HG02678 (cell line): ENCODE data around the gene GRB7.
"Not testable (repeated sequence)": the region's sequence is repeated elsewhere in the genome, so short reads cannot be mapped to it uniquely, and the experiment has no call there.

Source experiments
- ATAC-seq: cut with Tn5 transposase; IDR thresholded peaks from one replicate; pipeline ENCODE4 v1.9.1; 2021; ENCODE audit warnings: mild to moderate bottlenecking, moderate library complexity; ENCODE audit not compliant: unreplicated experiment

GRB7 gene

DNA sequence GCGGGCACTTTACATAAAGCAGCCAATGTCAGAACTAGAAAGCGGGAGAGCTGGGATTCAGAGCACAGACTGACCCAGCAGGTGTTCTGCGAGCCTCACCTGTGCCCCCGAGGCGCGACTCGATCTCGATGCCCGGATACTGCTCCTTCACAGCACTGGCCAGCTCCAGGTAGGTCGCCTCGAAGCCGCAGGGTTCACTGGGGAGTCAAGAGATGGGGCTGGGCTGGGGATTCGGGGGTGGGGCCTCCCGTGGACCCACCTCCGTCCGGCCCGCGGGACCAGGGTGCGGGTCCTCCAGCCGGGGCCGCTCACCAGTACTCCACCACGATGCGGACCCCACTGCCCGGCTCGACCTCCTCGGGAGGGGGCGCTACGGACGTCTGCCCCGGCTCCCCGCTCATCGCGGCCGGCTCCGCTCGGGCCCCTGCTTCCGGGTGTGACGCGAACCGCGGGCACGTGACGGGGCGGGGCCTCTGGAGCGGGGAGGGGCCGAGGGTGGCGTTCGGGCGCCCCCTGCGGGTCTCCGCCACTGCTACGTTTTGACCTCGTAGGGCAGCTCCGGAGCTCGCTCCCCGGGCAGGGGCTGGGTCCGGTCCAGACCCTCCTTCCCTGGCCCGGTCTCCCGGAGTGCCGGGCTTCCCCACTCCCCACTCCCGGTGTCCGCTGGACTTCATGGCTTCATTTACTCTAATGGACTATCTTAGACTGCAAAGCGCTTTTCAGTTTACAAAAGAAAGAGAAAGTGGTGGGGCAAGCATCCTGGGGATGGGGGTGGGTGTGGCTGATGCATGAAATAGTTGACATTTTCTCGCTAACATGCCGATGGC is 7.4 kb upstream of the GRB7 start, which contains the start of gene MIEN1:
Gene MIEN1, minus strand, starts transcription at position 438 of the 827 bp plus-strand sequence. Its CDS starts 37 bp downstream, at position 401.
- peak; percentile 89 for ATAC-seq

DNA sequence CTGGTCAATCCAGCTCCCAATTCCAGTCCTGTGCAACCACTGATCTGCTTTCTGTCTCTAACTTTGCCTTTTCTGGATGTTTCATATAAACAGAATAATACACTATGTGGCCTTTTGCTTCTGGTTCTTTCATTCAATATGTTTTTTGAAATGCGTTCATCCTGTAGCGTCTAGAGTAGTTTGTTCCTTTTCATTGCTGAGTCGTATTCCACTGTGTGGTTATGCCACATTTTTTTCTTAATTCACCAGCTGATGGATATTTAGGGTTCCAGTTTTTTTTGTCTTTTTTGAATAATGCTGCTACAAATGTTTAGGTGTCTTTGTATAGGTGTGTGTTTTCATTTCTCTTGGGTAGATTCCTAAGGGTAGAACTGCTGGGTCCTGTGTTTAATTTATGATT is 5.2 kb upstream of the GRB7 start:
- ATAC-seq: no peak

DNA sequence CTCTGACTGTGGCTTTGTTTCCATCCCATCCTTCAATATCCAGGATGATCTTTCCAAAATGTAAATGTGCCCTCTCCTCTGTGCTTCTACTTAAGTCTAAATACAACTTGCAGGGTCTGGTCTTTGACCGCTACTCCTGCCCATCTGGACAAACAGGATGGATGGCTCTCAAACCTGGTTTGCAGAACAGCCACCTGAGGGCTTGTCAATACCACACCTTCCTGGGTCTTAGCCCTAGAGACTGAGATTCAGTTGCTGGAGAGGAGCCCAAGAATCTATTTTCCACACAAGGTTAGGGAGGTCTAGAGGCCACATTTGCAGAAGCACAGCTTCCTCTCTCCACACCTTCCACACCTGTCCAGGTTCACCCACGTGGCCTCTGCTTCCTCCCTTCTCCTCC is 1.9 kb upstream of the GRB7 start:
- no peak for ATAC-seq

DNA sequence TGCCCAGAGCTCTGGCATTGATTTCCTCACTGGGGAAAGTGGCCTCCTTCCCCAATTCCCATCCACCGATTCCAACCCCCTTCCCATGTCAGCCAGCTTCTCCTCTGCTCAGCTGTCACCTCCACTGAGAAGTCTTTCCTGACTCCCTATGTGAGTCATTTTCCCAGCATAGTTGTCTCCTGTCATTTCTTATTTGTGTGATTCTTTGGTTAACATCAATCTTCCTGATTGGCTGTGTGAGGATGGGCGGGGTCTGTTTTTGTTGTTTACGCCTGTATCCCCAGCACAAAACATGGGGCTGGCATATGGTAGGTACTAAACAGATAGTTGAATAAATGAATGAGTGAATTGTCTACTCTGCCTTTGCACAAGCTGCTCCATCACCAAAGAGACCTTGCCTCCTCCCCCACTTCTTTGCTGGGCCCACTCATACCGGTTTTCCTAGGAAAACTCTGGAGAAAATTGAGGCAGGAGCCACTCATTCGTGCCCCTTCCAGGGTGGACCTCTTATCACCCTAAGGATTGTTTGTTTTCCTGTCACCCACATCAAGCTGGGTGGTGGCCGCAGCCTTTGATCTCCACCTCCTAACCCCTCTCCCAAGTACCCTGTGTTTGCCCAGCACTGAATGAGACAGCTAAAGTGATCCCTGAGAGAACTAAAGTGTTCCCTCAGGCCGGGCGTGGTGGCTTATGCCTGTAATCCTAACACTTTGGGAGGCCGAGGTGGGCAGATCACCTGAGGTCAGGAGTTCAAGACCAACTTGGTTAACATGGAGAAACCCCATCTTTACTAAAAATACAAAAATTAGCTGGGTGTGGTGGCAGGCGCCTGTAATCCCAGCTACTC is 1.2 kb upstream of the GRB7 start:
- no peak for ATAC-seq

DNA sequence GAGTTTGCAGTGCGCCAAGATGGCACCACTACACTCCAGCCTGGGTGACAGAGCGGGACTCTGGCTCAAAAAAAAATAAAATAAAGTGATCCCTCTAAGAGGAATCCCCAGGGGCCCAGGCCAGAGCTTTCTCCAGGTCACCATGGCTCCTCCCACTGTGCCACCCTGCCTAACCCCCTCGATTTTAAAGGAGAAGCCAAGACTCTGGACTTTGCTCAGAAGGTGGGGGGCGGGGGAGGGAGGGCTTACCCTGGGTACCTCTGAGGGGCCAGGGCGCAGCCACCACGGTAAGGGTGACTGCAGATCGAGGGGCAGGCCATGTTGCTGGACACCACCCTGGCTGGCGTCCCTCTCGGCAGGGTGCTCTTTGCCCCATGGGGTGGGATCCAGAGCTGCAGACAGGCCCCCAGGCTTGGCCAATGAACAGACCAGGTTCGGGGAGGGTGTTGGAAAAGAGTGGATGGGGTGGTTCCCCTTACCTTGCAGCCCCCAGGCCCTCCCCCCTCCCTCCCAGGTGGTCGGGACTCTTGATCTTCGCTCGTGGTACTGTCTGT is 455 bp upstream of the GRB7 start:
- ATAC-seq: no peak

DNA sequence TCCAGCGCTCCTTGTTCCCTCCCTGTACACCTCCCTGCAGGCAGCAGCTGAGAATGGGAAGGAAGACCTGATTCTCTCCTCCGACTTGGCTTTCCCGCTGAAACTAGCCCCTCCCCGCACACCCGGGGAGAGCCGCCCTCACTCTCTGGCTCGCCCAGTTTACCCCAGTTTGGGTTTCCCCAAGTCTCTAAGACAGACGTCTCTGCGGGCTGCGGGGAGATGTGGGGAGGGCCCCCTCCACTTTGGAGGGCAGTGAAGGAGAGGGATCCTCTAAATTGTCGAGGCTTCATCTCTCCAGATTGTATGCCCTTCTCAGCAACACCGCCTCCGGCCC is 797 bp downstream of the GRB7 start:
- ATAC-seq: no peak

DNA sequence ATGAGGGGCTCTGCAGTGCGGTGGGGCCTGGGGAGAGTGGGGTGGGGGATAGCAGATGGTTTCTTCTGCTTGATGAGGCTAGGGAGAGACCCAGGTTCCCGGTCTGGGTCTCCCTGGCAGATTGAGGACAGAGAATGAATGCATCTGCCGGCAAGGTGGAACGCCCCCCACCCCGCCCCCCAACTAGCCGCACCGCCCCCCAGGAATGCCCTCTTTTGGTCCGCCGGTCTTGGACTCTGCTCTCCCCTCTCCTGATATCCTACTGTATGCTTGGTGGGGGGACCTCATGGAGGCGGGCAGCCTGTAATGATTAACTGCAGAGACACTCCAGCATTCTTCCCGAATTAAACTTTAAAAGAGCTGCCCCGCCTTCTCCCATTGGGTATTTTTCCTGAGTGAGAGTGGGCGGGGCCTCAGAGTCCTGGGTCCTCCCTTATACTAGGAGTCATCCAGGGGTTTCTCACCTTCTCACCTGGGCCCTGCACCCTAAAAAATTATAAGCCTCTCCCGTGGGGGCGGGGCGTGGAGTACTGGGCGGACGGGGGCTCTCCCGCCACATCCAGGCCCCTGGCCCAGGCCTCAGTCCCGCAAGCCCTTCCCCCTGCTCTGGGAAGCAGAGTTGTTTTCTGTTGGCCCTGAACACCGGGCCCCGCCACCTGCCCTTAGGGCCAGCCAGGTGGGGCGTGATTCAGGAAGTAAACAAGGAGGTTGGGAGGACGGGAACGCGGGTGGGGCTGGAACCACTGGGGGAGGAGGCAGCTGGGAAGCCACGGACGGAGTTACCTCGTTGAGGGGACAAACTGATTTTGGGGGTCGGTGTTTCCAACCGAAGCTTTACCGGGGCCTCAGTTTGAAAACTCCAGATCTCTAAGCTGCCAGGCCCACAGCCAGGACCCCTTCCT is 1.5 kb downstream of the GRB7 start:
- no peak for ATAC-seq

DNA sequence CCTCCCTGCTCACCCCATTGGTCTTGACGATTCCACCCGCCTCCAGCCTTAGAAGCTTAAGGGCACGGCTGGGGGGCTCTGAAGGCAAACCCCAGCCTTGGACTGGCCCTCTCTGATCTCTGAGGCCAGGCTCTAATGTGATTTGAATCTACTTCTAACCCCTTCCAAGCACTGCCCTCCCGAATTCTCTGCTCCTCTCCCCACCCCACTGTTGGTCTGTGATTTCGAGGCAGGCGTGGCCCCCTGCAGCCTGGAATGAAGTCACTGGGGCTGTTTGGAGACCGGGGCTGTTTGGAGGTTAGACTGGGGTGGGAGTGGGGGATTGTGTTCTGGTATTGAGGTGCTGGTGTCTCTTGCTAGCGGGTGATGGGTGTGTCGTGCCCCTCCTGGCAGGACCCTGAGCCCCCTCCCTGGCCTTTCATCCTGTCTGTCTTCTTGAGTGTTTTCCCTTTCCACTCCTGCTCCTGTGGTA is 2.2 kb downstream of the GRB7 start:
- no peak for ATAC-seq

DNA sequence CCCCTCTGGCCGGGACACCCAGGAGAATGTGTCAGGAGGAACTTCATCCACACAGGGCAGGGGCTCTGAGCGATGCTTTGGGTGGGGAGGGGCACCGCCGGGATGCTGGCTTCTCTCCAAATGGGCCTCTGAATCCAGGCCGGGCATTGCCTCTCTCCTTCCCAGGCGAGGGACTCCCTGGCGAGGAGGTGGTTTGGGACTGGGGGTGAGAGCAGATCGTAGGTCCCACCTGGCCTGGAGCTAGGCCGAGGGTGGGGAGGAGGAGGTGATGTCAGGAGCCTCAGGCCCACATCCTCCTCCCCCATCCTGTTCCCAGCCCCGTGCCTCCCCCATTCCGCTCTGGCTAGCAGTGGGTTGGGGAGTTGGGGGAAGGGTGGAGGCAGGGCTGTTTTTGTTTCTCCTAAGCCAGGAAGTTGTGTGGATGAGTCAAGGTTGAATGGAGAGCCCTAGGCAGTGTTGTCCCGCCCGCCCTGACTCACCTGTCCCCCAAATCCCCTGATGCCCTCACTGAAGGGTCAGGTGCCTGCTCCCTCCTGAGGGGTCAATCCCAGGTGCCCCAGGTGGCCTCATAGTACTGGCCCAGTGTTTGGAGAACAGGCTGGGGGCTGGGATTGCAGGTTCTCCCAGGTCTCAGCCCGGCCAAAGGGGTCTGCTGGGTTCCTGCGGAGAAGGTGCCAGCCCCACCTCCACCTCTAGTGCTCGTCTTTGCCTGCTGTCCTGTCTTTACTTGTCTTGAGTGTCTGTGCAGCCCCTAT is 2.8 kb downstream of the GRB7 start:
- ATAC-seq: no peak

DNA sequence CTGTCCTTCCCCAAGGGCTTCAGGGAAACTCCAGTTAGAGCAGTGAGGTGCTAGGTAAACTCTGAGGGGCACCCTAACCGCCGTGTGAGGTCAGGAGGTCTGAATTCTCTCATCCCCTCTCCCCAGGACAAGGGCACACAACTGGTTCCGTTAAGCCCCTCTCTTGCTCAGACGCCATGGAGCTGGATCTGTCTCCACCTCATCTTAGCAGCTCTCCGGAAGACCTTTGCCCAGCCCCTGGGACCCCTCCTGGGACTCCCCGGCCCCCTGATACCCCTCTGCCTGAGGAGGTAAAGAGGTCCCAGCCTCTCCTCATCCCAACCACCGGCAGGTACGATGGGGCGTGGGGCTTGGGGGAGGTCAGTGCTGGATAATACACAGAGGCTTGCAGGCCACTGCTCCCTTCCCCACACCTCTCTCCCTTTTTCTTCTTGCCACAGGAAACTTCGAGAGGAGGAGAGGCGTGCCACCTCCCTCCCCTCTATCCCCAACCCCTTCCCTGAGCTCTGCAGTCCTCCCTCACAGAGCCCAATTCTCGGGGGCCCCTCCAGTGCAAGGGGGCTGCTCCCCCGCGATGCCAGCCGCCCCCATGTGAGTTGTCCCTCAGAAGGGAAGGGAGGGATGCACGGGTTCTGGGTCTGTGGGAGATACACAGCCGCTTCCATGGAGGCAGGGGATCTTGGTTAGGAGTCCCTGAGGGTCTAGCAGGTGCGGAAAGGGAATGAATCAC is 4.6 kb downstream of the GRB7 start:
- no peak for ATAC-seq

DNA sequence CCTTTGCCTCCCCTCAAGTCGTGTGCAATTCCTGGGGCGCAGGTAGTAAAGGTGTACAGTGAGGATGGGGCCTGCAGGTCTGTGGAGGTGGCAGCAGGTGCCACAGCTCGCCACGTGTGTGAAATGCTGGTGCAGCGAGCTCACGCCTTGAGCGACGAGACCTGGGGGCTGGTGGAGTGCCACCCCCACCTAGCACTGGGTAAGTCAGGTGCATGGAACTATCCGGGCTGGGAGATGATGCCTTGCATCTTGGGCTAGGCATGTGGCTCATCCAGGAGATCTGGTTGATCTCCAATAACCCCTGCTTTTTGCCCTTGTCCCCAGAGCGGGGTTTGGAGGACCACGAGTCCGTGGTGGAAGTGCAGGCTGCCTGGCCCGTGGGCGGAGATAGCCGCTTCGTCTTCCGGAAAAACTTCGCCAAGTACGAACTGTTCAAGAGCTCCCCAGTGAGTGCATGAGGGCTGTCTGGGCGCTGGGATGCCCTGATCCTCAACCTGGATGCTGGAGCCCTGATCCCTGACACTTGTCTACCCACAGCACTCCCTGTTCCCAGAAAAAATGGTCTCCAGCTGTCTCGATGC is 5.2 kb downstream of the GRB7 start:
- no peak for ATAC-seq

DNA sequence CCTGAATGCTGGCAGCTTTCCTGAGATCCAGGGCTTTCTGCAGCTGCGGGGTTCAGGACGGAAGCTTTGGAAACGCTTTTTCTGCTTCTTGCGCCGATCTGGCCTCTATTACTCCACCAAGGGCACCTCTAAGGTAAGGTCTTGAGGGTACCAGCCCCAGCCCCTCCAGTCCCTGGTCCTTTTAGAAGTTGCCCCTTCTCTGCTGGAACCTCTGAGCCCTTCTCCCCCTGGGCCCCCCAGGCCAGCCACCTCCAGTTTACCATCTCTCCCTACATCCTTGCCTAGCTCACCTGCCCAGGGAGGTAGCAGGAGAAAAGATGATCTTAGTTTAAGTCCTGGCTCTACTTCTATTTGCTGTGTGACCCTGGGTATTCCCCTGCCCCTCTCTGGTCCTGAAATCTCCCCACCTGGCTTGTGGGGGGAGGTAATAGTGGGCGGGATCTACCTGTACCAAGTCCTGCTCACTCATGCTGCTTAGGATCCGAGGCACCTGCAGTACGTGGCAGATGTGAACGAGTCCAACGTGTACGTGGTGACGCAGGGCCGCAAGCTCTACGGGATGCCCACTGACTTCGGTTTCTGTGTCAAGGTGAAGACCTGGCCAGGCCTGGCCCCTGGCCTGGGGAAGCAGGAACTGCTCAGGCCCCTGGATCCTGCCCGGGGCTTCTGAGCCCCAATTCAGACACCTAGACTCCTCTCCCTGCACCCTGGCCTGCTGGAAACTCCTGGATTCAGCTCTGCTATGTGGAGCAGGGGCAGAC is 6.5 kb downstream of the GRB7 start:
- no peak for ATAC-seq

DNA sequence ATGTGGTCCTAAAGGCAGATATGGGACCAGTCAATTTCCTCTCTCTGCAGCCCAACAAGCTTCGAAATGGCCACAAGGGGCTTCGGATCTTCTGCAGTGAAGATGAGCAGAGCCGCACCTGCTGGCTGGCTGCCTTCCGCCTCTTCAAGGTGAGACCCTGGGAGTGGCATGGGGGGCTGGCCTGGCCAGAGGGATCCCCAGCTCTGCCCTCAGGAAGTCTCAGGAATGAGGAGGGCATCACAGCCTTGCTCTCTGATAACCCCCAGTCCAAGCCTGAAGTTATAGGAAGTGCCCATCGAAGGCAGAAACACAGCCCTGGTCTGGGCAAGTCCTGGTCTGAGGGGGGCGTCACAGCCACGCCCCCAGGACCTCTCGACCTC is 7.1 kb downstream of the GRB7 start:
- no peak for ATAC-seq

DNA sequence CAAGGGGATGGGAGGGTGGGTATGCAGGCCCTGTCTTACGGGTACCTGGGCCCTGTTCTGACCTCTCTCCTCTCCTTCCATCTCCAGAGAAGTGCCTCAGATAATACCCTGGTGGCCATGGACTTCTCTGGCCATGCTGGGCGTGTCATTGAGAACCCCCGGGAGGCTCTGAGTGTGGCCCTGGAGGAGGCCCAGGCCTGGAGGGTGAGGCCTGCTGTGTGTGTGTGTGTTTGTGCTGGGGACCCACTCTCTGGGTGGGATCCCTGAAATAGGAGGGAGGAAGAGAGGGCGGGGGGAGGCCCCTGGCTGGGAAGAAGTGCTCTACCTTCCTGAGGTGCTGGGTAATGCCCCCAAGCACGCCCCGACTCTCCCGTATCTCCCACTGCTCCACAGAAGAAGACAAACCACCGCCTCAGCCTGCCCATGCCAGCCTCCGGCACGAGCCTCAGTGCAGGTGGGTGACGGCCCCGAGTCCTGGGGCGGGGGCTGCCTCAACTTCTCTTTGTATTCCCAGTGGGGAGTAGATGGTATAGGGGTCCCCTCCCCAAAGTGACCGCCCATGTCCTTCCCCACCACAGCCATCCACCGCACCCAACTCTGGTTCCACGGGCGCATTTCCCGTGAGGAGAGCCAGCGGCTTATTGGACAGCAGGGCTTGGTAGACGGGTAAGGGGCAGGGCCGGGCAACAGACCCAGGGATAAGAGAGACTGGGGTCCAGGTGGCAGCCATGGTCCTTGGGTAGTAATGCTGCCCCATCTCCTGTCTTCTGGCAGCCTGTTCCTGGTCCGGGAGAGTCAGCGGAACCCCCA is 7.8 kb downstream of the GRB7 start:
- no peak for ATAC-seq

DNA sequence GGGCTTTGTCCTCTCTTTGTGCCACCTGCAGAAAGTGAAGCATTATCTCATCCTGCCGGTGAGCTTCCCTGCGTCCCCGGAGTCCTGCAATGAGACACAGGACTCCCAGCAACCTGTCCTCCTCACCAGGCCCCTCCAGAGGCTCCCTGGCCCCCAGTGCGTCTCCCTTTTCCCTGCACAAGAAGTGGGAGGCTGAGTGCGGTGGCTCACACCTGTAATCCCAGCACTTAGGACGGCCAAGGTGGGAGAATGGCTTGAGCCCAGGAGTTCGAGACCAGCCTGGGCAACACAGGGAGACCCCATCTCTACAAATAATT is 8.4 kb downstream of the GRB7 start:
- ATAC-seq: no peak

DNA sequence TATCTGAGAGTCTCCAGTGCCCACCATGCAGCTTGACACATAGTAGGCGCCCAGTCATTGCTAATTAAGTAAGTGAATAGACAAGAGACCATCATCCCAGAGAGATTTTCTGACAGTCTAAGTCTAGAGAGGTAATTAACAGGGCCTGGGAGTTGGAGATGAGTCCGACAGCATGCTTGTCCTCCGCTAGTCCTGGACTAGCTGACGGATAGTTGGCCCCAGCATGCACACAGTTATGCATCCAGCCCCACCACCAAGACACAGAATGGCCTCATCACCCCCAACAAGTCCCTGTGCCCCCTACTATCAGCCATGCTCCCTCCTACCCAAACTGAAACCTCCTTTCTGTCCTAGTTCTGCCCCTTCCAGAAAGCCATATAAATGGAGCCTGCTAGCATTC is 10.0 kb downstream of the GRB7 start:
- no peak for ATAC-seq

DNA sequence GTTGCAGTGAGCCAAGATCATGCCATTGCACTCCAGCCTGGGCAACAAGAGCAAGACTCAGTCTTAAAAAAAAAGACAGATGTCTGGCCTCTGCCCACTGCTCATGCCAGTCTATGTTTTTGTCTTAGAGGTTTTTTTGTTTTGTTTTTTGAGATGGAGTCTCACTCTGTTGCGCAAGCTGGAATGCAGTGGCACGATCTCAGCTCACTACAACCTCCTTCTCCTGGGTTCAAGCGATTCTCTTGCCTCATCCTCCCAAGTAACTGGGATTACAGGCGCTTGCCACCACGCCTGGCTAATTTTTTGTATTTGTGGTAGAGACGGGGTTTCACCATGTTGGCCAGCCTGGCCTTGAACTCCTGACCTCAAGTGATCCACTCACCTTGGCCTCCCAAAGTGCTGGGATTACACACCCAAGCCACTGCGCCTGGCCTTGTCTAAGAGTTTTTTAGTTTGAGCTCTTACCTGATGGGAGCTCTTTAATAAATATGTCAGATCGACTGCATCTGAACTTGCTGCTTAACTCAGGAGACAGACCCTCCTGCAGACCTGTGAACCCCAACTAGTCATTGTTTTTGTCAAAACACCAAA is 10.8 kb downstream of the GRB7 start:
- not testable (repeated sequence) for ATAC-seq
